SU-DHL-6 (cell line): ENCODE measurements around the gene RNASE8.

ENCODE experiments used
- H2AFZ ChIP-seq: fragments of 200-600 bp; sonication (generic); 2 replicates; pipeline ENCODE4 v1.6.1; 2014; ENCODE audit warnings: low read depth, mild to moderate bottlenecking, moderate library complexity, mixed read lengths, antibody characterized with exemption, low read length; ENCODE audit not compliant: severe bottlenecking
- H3F3A ChIP-seq: fragments of 200-600 bp; shearing (Covaris generic); 2 replicates; pipeline ENCODE4 v1.6.0; 2016; ENCODE audit warnings: antibody characterized with exemption, mild to moderate bottlenecking; ENCODE audit not compliant: insufficient read depth
- H3K27ac ChIP-seq: fragments of 200-600 bp; sonication (generic); 2 replicates; pipeline ENCODE4 v1.5.1; 2016; ENCODE audit warnings: low read depth, mild to moderate bottlenecking, low read length, moderate library complexity, mixed read lengths
- H3K27me3 ChIP-seq: fragments of 200-600 bp; sonication (generic), shearing (Covaris generic); 2 replicates; pipeline ENCODE4 v1.6.0; 2014; ENCODE audit warnings: mild to moderate bottlenecking, low read length
- H3K36me3 ChIP-seq: fragments of 200-600 bp; sonication (generic); 2 replicates; pipeline ENCODE4 v1.6.1; 2014; ENCODE audit warnings: mild to moderate bottlenecking, low read length, mixed read lengths
- H3K4me2 ChIP-seq: fragments of 300-600, 200-600 bp; shearing (Covaris generic), sonication (generic); 2 replicates; pipeline ENCODE4 v1.6.0; 2014; ENCODE audit warnings: low read length, low read depth, mild to moderate bottlenecking; ENCODE audit not compliant: poor library complexity, severe bottlenecking
- H3K4me3 ChIP-seq: fragments of 200-600 bp; sonication (generic); 2 replicates; pipeline ENCODE4 v1.5.1; 2014; ENCODE audit warnings: antibody characterized with exemption, low read length, mild to moderate bottlenecking, mixed read lengths; ENCODE audit not compliant: insufficient read depth, poor library complexity, severe bottlenecking
- H3K79me2 ChIP-seq: fragments of 200-600 bp; sonication (generic); 2 replicates; pipeline ENCODE4 v1.6.1; 2014; ENCODE audit warnings: mild to moderate bottlenecking, low read length, moderate library complexity; ENCODE audit not compliant: insufficient read depth
- H3K9ac ChIP-seq: fragments of 200-600 bp; sonication (generic); 2 replicates; pipeline ENCODE4 v1.7.0; 2014; ENCODE audit warnings: mild to moderate bottlenecking, low read length
- H3K9me2 ChIP-seq: fragments of 200-600 bp; sonication (generic); replicated peaks from 2 replicates; pipeline ENCODE4 v1.6.1; 2014; ENCODE audit warnings: low read length; ENCODE audit not compliant: insufficient read depth
- H3K9me3 ChIP-seq: fragments of 200-600 bp; sonication (generic); 2 replicates; pipeline ENCODE4 v1.6.1; 2014; ENCODE audit warnings: low read length, mixed read lengths; ENCODE audit not compliant: insufficient read depth
- H4K20me1 ChIP-seq: fragments of 200-600 bp; sonication (generic); 2 replicates; pipeline ENCODE4 v1.6.1; 2014; ENCODE audit warnings: low read depth, mild to moderate bottlenecking, antibody characterized with exemption, low read length, moderate library complexity, mixed read lengths
- CTCF ChIP-seq: fragments of 200-600 bp; sonication (generic); IDR thresholded peaks from one replicate; pipeline ENCODE4 v1.5.1; 2017; ENCODE audit warnings: antibody characterized with exemption, mild to moderate bottlenecking, low read length, moderate library complexity; ENCODE audit not compliant: insufficient read depth, poor library complexity, severe bottlenecking
- EZH2phosphoT487 ChIP-seq: fragments of 200-600 bp; sonication (generic), shearing (Covaris generic); conservative IDR thresholded peaks from 2 replicates; pipeline ENCODE4 v1.6.1; 2018; ENCODE audit warnings: mild to moderate bottlenecking, antibody characterized with exemption, low read length, moderate library complexity, mixed read lengths

The RNASE8 gene

GRCh38 chr14:21070083-21070609 lies 12.5 kb downstream of the RNASE8 start, which contains the start of gene ARHGEF40:
ARHGEF40 (plus strand) TSS chr14:21070304; CDS start chr14:21070397, 93 bp downstream.
- Histone ChIP-seq H3K9me3 (no peaks in the 10 kb centered on the region), H3K79me2 (no peaks in the 10 kb centered on the region), H3K4me2 (peak within 1 kb of the TSS; percentile 61), H3K36me3 (no peaks in the 10 kb centered on the region), H3K27me3 (no peaks in the 10 kb centered on the region), H3F3A (no peaks in the 10 kb centered on the region), H2AFZ (no peak within 1 kb of the TSS), H3K9me2 (no peaks in the 10 kb centered on the region), H3K4me3 (peak within 1 kb of the TSS; percentile 39), H3K27ac (no peak within 1 kb of the TSS), H4K20me1 (no peaks in the 10 kb centered on the region), H3K9ac (peak within 1 kb of the TSS; percentile 33; the same call in 1 of the 2 replicates)
- TF ChIP-seq CTCF (no peak), EZH2phosphoT487 (no peak)

- Histone ChIP-seq H3K36me3 (no peaks in the 10 kb centered on the region), H3K27me3 (no peaks in the 10 kb centered on the region), H2AFZ (no peak overlapping the region), H3K4me3 (peak overlapping the region; percentile 39), H3F3A (no peaks in the 10 kb centered on the region), H3K9me2 (no peaks in the 10 kb centered on the region), H3K27ac (no peak overlapping the region), H3K4me2 (peak overlapping the region; percentile 61), H3K9me3 (no peaks in the 10 kb centered on the region), H3K79me2 (no peaks in the 10 kb centered on the region), H3K9ac (peak overlapping the region; percentile 33; the same call in 1 of the 2 replicates), H4K20me1 (no peaks in the 10 kb centered on the region)
- TF ChIP-seq CTCF: no peak
- TF ChIP-seq EZH2phosphoT487: 0 out of 2 replicates have a peak, but pooled peaks have one; percentile 60
Observed at GRCh38 chr14:21070610-21071224, 13.1 kb downstream of the RNASE8 start.

GRCh38 chr14:21071225-21072030 lies 13.8 kb downstream of the RNASE8 start:
- H3K27ac ChIP-seq: no peak overlapping the region
- no peaks in the 10 kb centered on the region for H4K20me1 ChIP-seq
- no peaks in the 10 kb centered on the region for H3K27me3 ChIP-seq
- H3K9me3 ChIP-seq: no peaks in the 10 kb centered on the region
- H2AFZ ChIP-seq: no peak overlapping the region
- H3K9ac ChIP-seq: peak overlapping the region; percentile 33; the same call in 1 of the 2 replicates
- H3K79me2 ChIP-seq: no peaks in the 10 kb centered on the region
- H3F3A ChIP-seq: no peaks in the 10 kb centered on the region
- peak overlapping the region; percentile 61 for H3K4me2 ChIP-seq
- H3K36me3 ChIP-seq: no peaks in the 10 kb centered on the region
- H3K4me3 ChIP-seq: peak overlapping the region; percentile 20
- TF ChIP-seq EZH2phosphoT487: no peak
- no peak for TF ChIP-seq CTCF
- no peaks in the 10 kb centered on the region for H3K9me2 ChIP-seq
